ENCODE data around the gene GGT1.

DNA sequence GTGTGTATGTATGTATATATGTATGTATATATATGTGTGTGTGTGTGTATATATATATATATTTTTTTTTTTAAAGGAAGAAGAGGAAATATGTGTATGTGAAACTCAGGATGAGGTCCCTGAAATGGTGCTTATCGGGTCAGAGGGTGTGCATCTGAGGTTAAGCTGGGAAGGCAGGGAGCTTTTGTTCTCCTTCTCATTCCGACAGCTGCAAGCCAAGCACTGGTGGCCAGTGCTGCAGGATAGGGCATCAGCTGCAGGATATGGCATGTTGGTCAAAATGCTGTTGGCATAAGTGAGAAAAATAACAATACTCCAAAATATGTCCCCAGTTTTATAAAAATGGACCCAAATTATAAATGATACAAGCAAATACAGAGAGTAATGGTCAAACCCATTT lies 39.7 kb upstream of the GGT1 start:
- TF ChIP-seq, protein P1, sequence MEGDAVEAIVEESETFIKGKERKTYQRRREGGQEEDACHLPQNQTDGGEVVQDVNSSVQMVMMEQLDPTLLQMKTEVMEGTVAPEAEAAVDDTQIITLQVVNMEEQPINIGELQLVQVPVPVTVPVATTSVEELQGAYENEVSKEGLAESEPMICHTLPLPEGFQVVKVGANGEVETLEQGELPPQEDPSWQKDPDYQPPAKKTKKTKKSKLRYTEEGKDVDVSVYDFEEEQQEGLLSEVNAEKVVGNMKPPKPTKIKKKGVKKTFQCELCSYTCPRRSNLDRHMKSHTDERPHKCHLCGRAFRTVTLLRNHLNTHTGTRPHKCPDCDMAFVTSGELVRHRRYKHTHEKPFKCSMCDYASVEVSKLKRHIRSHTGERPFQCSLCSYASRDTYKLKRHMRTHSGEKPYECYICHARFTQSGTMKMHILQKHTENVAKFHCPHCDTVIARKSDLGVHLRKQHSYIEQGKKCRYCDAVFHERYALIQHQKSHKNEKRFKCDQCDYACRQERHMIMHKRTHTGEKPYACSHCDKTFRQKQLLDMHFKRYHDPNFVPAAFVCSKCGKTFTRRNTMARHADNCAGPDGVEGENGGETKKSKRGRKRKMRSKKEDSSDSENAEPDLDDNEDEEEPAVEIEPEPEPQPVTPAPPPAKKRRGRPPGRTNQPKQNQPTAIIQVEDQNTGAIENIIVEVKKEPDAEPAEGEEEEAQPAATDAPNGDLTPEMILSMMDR (conservative IDR thresholded peaks at IDR 0.05; ENCODE audit: low read length): no peak
- no peak for TF ChIP-seq EZH2phosphoT487 (IDR thresholded peaks at IDR 0.05; ENCODE audit: borderline replicate concordance)
